GM12891 (cell line): ENCODE data around the gene UNK.

Experiments
- POLR2A ChIP-seq: IDR thresholded peaks from 2 replicates; pipeline ENCODE4 v1.6.1; 2011; ENCODE audit warnings: low read depth, low read length, control low read depth
- POLR2AphosphoS5 ChIP-seq: IDR thresholded peaks from 2 replicates; pipeline ENCODE4 v1.6.1; 2011; ENCODE audit warnings: low read depth, low read length, control low read depth
- POU2F2 ChIP-seq: IDR thresholded peaks from 2 replicates; pipeline ENCODE4 v1.6.1; 2011; ENCODE audit warnings: low read depth, mild to moderate bottlenecking, control low read depth, low read length, moderate library complexity
- SPI1 ChIP-seq: IDR thresholded peaks from 2 replicates; pipeline ENCODE4 v1.6.1; 2011; ENCODE audit warnings: low read depth, low read length, control low read depth
- TAF1 ChIP-seq: IDR thresholded peaks from 2 replicates; pipeline ENCODE4 v1.6.1; 2011; ENCODE audit warnings: low read depth, low read length, control low read depth

DNA sequence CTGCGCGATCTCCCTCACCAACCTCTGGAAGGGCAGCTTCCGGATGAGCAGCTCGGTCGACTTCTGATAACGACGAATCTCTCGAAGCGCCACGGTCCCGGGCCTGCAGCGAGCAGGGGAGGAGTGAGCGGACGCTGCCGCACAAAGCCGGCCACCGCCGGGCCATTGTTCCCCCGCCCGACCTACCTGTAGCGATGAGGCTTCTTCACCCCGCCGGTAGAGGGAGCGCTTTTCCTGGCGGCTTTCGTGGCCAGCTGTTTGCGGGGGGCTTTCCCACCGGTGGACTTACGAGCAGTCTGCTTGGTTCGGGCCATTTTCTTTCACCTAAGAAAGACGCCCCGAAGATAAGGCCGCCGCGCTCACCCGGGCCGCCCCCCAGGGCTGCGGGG, 5.8 kb upstream of the UNK start:
- TF ChIP-seq POLR2A (no peak), TAF1 (no peak), POLR2AphosphoS5 (no peak; the same call in 1 of the 2 replicates), SPI1 (no peak), POU2F2 (no peak)
